Measurements from ENCODE around the gene NECTIN1.

NECTIN1 gene

GRCh38 chr11:119685111-119685746 lies 43.8 kb downstream of the NECTIN1 start:
- Histone ChIP-seq H3K36me3 (ENCODE audit: control insufficient read depth, insufficient read depth, low read length) (no peaks in the 10 kb centered on the region), H3K27ac (ENCODE audit: insufficient read depth, low read length, poor library complexity, severe bottlenecking) (no peak overlapping the region), H3K27me3 (replicated peaks; ENCODE audit: control insufficient read depth, insufficient read depth, low read length, poor library complexity, severe bottlenecking) (no peaks in the 10 kb centered on the region), H3K9me3 (ENCODE audit: control insufficient read depth, low read length) (no peaks in the 10 kb centered on the region), H3K4me3 (ENCODE audit: insufficient read depth, low read depth, low read length, poor library complexity, severe bottlenecking) (no peak overlapping the region), H3K4me1 (ENCODE audit: control insufficient read depth, insufficient read depth, low read length, poor library complexity, severe bottlenecking) (no peaks in the 10 kb centered on the region)
- DNase-seq, result no peak

GRCh38 chr11:119684361-119685110 lies 44.5 kb downstream of the NECTIN1 start:
- Histone ChIP-seq H3K4me1 (ENCODE audit: control insufficient read depth, insufficient read depth, low read length, poor library complexity, severe bottlenecking) (no peaks in the 10 kb centered on the region), H3K4me3 (ENCODE audit: insufficient read depth, low read depth, low read length, poor library complexity, severe bottlenecking) (no peak overlapping the region)

DNA sequence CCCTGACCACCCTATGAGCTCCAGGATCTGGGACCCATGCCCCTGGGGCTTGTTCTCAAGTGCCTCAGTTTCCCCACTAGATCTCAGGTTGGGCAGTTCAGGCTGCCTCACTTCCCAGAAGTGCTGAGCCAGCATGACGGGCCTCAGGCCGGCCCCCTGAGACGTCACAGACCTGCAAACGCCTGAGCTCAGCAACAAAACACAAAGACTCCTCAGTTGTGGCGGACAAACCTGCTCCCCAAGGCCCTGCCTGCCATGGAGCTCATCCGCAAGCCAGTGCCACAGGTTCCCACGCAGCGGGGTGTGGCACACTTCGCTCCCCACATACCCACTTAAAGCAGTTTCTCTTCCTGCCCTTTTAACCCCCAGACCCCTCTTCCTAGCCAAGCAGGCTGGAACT lies 45.2 kb downstream of the NECTIN1 start:
- H3K27ac ChIP-seq (ENCODE audit: insufficient read depth, low read length, poor library complexity, severe bottlenecking), result no peak overlapping the region
- no peaks in the 10 kb centered on the region for H3K9me3 ChIP-seq (ENCODE audit: control insufficient read depth, low read length)
- H3K27me3 ChIP-seq (replicated peaks; ENCODE audit: control insufficient read depth, insufficient read depth, low read length, poor library complexity, severe bottlenecking), result no peaks in the 10 kb centered on the region
- H3K4me3 ChIP-seq (ENCODE audit: insufficient read depth, low read depth, low read length, poor library complexity, severe bottlenecking), result no peak overlapping the region
- DNase-seq, result no peak
- H3K36me3 ChIP-seq (ENCODE audit: control insufficient read depth, insufficient read depth, low read length), result no peaks in the 10 kb centered on the region
- no peaks in the 10 kb centered on the region for H3K4me1 ChIP-seq (ENCODE audit: control insufficient read depth, insufficient read depth, low read length, poor library complexity, severe bottlenecking)

More at GRCh38 chr11:119684361-119685110, 44.5 kb downstream of the NECTIN1 start:
- Histone ChIP-seq H3K9me3 (ENCODE audit: control insufficient read depth, low read length) (no peaks in the 10 kb centered on the region), H3K36me3 (ENCODE audit: control insufficient read depth, insufficient read depth, low read length) (no peaks in the 10 kb centered on the region), H3K27ac (ENCODE audit: insufficient read depth, low read length, poor library complexity, severe bottlenecking) (no peak overlapping the region), H3K27me3 (replicated peaks; ENCODE audit: control insufficient read depth, insufficient read depth, low read length, poor library complexity, severe bottlenecking) (no peaks in the 10 kb centered on the region)
- DNase-seq, result no peak

DNA sequence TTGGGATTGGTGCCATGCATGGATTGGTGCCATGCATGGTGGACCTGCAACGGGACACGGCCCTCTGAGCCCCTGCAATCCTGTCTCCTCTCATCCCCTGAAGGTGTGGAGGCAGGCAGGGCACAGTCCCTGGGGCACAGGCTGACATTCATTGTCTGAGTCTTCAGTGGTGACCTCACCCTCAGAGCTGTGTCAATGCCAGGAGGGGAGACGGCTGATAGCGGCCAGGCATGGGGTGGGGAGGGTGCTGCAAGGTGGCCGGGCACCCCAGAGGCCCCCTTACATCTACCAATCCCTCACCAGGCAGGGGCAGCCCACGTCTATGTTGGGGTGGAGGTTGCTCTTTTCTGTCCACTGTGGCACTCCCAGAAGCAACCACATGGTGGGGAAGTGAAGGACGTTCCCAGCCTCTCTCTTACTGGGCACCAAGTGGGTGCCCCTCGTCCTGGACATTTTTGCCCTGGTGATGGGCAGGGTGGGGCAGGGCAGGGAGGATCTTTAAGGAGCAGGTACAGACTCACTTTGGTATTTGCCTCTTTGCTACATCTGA lies 47.6 kb downstream of the NECTIN1 start:
- H3K9me3 ChIP-seq (ENCODE audit: control insufficient read depth, low read length), result no peaks in the 10 kb centered on the region
- no peak for DNase-seq
- no peaks in the 10 kb centered on the region for H3K36me3 ChIP-seq (ENCODE audit: control insufficient read depth, insufficient read depth, low read length)
- H3K27me3 ChIP-seq (replicated peaks; ENCODE audit: control insufficient read depth, insufficient read depth, low read length, poor library complexity, severe bottlenecking), result no peaks in the 10 kb centered on the region
- no peak overlapping the region for H3K27ac ChIP-seq (ENCODE audit: insufficient read depth, low read length, poor library complexity, severe bottlenecking)
- no peaks in the 10 kb centered on the region for H3K4me1 ChIP-seq (ENCODE audit: control insufficient read depth, insufficient read depth, low read length, poor library complexity, severe bottlenecking)
- no peak overlapping the region for H3K4me3 ChIP-seq (ENCODE audit: insufficient read depth, low read depth, low read length, poor library complexity, severe bottlenecking)

- H3K4me3 ChIP-seq (ENCODE audit: insufficient read depth, low read depth, low read length, poor library complexity, severe bottlenecking), result no peak overlapping the region
- no peaks in the 10 kb centered on the region for H3K4me1 ChIP-seq (ENCODE audit: control insufficient read depth, insufficient read depth, low read length, poor library complexity, severe bottlenecking)
- no peaks in the 10 kb centered on the region for H3K9me3 ChIP-seq (ENCODE audit: control insufficient read depth, low read length)
- no peak for DNase-seq
- no peak overlapping the region for H3K27ac ChIP-seq (ENCODE audit: insufficient read depth, low read length, poor library complexity, severe bottlenecking)
- H3K36me3 ChIP-seq (ENCODE audit: control insufficient read depth, insufficient read depth, low read length), result no peaks in the 10 kb centered on the region
- no peaks in the 10 kb centered on the region for H3K27me3 ChIP-seq (replicated peaks; ENCODE audit: control insufficient read depth, insufficient read depth, low read length, poor library complexity, severe bottlenecking)
Measured at GRCh38 chr11:119680541-119681360, 48.2 kb downstream of the NECTIN1 start.

DNA sequence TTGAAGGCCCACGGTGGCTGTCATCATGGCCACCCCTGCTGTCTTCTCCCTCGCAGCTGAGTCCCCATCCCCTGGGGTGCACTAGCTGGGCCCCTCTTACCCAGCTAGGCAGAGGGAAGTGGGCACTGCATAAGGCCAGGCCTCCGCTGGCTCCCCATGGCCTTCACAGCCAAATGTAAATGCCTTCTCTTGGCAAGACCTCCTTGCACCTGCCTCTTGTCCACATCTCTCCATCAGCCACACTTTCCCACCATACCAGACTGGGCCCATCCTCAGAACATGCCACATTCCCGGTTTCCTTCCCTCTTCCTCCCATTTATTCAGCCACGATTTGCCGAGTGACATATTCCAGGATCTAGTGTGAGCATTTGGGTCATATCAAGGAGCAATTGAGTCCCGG lies 49.7 kb downstream of the NECTIN1 start:
- DNase-seq, result no peak
- H3K4me1 ChIP-seq (ENCODE audit: control insufficient read depth, insufficient read depth, low read length, poor library complexity, severe bottlenecking), result no peaks in the 10 kb centered on the region
- H3K27me3 ChIP-seq (replicated peaks; ENCODE audit: control insufficient read depth, insufficient read depth, low read length, poor library complexity, severe bottlenecking), result no peaks in the 10 kb centered on the region
- no peak overlapping the region for H3K27ac ChIP-seq (ENCODE audit: insufficient read depth, low read length, poor library complexity, severe bottlenecking)
- no peak overlapping the region for H3K4me3 ChIP-seq (ENCODE audit: insufficient read depth, low read depth, low read length, poor library complexity, severe bottlenecking)
- no peaks in the 10 kb centered on the region for H3K9me3 ChIP-seq (ENCODE audit: control insufficient read depth, low read length)
- no peaks in the 10 kb centered on the region for H3K36me3 ChIP-seq (ENCODE audit: control insufficient read depth, insufficient read depth, low read length)

DNA sequence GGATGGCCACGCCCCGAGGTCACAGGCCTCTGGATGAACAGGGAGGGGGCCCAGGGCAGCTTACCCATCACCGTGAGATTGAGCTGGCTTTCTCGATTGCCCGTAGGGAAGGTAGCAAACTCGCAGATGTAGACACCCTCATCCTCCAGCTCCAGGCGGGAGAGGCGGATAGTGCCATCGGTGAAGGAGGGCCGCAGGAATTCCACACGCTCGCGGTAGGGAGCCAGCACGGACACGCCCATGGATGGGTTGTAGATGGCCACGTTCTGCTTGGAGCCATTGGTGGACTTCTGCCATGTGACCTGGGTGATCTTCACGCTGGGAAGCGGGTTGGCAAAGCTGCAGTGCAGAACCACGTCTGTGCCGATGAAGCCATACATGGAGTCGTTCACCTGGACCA lies 50.6 kb downstream of the NECTIN1 start:
- no peak overlapping the region for H3K4me3 ChIP-seq (ENCODE audit: insufficient read depth, low read depth, low read length, poor library complexity, severe bottlenecking)
- H3K27me3 ChIP-seq (replicated peaks; ENCODE audit: control insufficient read depth, insufficient read depth, low read length, poor library complexity, severe bottlenecking), result no peaks in the 10 kb centered on the region
- no peak for DNase-seq
- H3K9me3 ChIP-seq (ENCODE audit: control insufficient read depth, low read length), result no peaks in the 10 kb centered on the region
- H3K4me1 ChIP-seq (ENCODE audit: control insufficient read depth, insufficient read depth, low read length, poor library complexity, severe bottlenecking), result no peaks in the 10 kb centered on the region
- H3K27ac ChIP-seq (ENCODE audit: insufficient read depth, low read length, poor library complexity, severe bottlenecking), result no peak overlapping the region
- H3K36me3 ChIP-seq (ENCODE audit: control insufficient read depth, insufficient read depth, low read length), result no peaks in the 10 kb centered on the region

GRCh38 chr11:119677840-119678239 lies 51.2 kb downstream of the NECTIN1 start:
- H3K27me3 ChIP-seq (replicated peaks; ENCODE audit: control insufficient read depth, insufficient read depth, low read length, poor library complexity, severe bottlenecking), result no peaks in the 10 kb centered on the region
- H3K9me3 ChIP-seq (ENCODE audit: control insufficient read depth, low read length), result no peaks in the 10 kb centered on the region
- no peaks in the 10 kb centered on the region for H3K36me3 ChIP-seq (ENCODE audit: control insufficient read depth, insufficient read depth, low read length)
- no peak overlapping the region for H3K27ac ChIP-seq (ENCODE audit: insufficient read depth, low read length, poor library complexity, severe bottlenecking)
- no peak for DNase-seq
- H3K4me1 ChIP-seq (ENCODE audit: control insufficient read depth, insufficient read depth, low read length, poor library complexity, severe bottlenecking), result no peaks in the 10 kb centered on the region
- no peak overlapping the region for H3K4me3 ChIP-seq (ENCODE audit: insufficient read depth, low read depth, low read length, poor library complexity, severe bottlenecking)

- H3K27me3 ChIP-seq (replicated peaks; ENCODE audit: control insufficient read depth, insufficient read depth, low read length, poor library complexity, severe bottlenecking), result no peaks in the 10 kb centered on the region
- no peak overlapping the region for H3K27ac ChIP-seq (ENCODE audit: insufficient read depth, low read length, poor library complexity, severe bottlenecking)
- H3K36me3 ChIP-seq (ENCODE audit: control insufficient read depth, insufficient read depth, low read length), result no peaks in the 10 kb centered on the region
- DNase-seq, result no peak
- no peaks in the 10 kb centered on the region for H3K9me3 ChIP-seq (ENCODE audit: control insufficient read depth, low read length)
- no peak overlapping the region for H3K4me3 ChIP-seq (ENCODE audit: insufficient read depth, low read depth, low read length, poor library complexity, severe bottlenecking)
- no peaks in the 10 kb centered on the region for H3K4me1 ChIP-seq (ENCODE audit: control insufficient read depth, insufficient read depth, low read length, poor library complexity, severe bottlenecking)
Measured at GRCh38 chr11:119676461-119677020, 52.5 kb downstream of the NECTIN1 start.
